Measurements from ENCODE around the gene WNK1.
"Not testable (repeated sequence)": the region's sequence is repeated elsewhere in the genome, so short reads cannot be mapped to it uniquely, and the experiment has no call there.

The WNK1 gene

GRCh38 chr12:779745-780734, 27.7 kb downstream of the WNK1 start:
- no peak for DNase-seq (ENCODE audit: low read depth in 2 of 2)

- no peak for DNase-seq (ENCODE audit: low read depth in 2 of 2)
These were observed 28.5 kb downstream of the WNK1 start for GRCh38 chr12:780750-781379.

- DNase-seq (ENCODE audit: low read depth in 2 of 2) = no peak
These were observed 33.3 kb downstream of the WNK1 start for GRCh38 chr12:785706-786105.

DNA sequence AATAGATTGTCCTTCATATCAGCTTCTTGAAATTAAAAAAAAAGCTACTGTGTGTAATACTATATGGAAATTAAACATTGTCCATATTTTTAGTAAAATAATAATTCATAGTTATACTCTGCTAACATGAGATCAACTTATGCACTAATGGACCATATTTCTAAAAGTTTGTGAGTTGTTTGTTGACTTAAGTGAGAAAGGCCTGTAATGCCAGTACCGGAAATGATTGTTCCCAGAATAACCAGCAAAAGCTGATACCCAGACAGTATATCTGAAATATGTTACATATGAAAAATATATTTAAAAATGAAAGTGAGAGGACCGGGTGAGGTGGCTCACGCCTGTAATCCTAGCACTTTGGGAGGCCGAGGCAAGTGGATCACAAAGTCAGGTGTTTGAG, 35.9 kb downstream of the WNK1 start:
- no peak for DNase-seq (ENCODE audit: low read depth in 2 of 2)

DNA sequence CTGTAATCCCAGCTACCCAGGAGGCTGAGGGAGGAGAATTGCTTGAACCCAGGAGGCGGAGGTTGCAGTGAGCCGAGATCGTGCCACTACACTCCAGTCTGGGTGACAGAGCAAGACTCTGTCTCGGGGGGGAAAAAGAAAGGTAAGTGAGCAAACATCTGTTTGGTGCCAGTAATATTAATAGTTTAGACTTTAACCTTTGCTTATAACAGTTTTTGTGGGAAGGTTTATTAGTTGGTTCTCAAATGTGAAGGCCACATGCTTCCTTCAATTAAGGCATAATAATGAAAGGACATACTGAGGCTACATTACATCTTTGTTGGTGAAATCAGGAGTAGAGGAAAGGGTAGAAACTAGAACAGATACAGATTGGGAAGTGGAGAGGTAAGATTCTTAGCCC, 36.4 kb downstream of the WNK1 start:
- DNase-seq (ENCODE audit: low read depth in 2 of 2) = not testable (repeated sequence)

GRCh38 chr12:789852-790563, 37.6 kb downstream of the WNK1 start:
- DNase-seq (ENCODE audit: low read depth in 2 of 2) = no peak

DNA sequence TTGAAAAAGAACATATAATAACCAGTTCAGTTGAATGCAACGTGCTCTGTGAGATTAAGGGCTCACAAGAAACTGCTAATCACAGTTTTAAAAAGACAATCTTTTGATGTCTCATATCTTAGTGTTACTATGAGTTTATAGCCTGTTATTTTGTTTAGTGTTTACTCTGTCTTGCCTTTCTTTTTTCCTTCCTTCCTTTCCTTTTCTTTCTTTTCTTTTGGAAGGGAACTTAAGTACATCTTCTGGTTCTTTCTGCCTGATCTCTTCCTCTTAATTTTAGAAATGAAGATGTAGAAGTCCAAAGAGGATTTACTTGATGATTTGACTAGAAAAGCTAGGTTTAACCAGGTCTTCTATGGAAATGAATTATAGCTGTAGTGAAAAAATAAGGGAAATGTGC, 38.2 kb downstream of the WNK1 start:
- DNase-seq (ENCODE audit: low read depth in 2 of 2) = no peak

DNA sequence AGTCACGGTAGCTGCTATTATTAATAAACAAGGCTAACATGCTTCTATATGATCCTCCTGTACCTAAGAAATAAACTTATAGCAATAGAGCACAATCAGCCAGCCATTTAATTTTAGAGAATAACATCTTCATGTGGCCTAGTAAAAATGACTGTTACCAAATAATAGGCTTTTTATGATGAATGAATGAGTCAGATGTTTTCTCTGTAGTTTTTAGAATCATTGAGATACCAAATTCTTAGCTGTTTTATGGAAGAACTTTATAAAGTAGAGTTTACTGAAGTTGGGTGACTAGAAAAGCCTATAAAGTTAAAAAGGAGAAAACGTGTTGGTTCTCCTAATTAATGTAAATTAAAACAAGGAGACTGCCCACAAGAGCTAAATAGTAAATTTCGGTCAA, 40.7 kb downstream of the WNK1 start:
- no peak for DNase-seq (ENCODE audit: low read depth in 2 of 2)

DNA sequence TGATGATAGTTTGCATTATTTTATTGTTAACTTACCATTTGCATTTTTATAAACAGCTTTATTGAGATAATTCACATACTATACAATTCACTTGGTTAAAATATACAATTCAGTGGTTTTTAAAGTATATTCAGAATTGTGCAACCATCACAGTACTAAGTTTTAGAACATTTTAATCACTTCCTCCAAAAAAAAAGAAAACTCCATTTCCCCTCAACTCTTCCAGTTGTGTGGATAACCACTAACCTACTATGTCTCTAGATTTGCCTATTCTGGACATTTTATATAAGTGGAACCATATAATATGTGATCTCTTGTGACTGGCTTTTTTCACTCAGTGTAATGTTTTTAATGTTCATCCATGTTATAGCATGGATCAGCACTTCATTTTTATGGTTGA, 41.3 kb downstream of the WNK1 start:
- DNase-seq (ENCODE audit: low read depth in 2 of 2) = no peak

DNA sequence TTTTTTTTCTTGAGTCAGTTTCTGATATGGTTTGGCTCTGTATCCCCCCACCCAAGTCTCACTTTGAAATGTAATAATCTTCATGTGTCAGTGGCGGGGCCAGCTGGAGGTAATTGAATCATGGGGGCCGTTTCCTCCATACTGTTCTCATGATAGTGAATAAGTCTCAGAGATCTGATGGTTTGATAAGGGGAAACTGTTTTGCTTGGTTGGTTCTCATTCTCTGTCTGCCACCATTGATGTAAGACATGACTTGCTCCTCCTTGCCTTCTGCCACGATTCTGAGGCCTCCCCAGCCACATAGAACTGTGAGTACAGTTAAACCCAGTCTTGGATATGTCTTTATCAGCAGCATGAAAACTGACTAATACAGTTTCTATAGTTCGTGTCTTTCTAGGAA, 42.9 kb downstream of the WNK1 start:
- peak; percentile 53 to 56 for DNase-seq (ENCODE audit: low read depth in 2 of 2)

GRCh38 chr12:800401-800800, 48.0 kb downstream of the WNK1 start:
- DNase-seq (ENCODE audit: low read depth in 2 of 2) = no peak

- no peak for DNase-seq (ENCODE audit: low read depth in 2 of 2)
These were observed 50.1 kb downstream of the WNK1 start for GRCh38 chr12:802242-803120.

GRCh38 chr12:805022-805632, 52.7 kb downstream of the WNK1 start:
- DNase-seq (ENCODE audit: low read depth in 2 of 2) = no peak

DNA sequence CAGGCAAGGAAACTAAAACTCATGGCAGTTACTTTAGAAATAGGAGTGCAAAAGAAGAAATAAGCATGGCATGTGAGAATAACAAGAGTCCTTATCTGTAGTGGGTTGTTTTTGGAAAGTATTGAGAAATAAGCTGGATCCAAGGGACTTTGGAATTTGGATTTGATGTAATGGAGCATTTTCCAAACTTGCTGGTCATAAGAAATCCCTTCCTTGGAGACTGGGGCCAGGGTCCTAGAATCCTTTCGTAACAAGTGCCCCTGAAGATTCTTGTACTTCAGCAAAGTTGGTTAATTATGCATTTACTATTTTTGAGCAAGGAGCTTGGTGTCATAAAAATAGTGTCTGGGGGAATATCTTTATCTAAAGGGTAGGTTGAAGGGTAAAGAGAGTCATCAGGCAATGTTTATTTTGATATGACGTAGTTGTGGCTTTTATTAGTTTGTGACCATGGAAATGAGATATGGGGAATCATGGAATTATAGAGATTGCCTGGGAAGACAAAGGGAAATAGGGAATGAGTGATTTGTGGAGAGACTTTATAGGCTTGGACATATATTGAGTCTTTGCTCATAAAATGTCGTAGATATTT, 53.9 kb downstream of the WNK1 start:
- DNase-seq (ENCODE audit: low read depth in 2 of 2) = no peak

- DNase-seq (ENCODE audit: low read depth in 2 of 2) = no peak
These were observed 54.8 kb downstream of the WNK1 start for GRCh38 chr12:807041-807735.

DNA sequence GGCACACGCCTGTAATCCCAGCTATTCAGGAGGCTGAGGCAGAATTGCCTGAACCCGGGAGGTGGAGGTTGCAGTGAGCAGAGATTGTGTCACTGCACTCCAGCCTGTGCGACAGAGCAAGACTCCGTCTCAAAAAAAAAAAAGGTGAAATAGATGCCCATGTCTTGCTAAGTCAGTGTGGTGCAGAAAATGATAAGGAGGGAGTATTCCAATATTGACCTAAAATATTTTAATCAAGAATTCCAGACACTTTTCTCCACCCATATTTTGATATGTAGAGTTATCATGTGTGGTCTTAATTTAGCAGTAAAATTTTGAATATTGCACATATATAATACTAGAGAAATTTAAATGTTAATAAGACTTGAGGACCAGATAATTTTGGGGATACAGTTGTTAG, 57.7 kb downstream of the WNK1 start:
- DNase-seq (ENCODE audit: low read depth in 2 of 2) = no peak

GRCh38 chr12:810671-811415, 58.5 kb downstream of the WNK1 start:
- DNase-seq (ENCODE audit: low read depth in 2 of 2) = peak in 1 of 2 donors; percentile 23

DNA sequence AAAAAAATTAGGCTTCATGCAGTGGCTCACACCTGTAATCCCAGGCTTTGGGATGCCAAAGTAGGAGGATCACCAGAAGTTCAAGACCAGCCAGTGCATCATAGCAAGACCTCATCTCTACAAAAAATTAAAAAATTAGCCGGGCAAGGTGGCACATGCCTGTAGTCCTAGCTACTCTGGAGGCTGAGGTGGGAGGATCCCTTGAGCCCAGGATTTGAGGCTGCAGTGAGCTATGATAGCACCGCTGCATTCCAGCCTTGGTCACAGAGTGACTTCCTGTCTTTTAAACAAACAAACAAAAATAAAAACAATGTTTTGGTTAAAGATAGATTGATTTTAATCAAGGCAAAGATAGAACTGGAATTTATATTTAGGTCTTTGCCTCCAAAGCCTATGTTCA, 60.6 kb downstream of the WNK1 start:
- no peak for DNase-seq (ENCODE audit: low read depth in 2 of 2)

- not testable (repeated sequence) for DNase-seq (ENCODE audit: low read depth in 2 of 2)
These were observed 65.1 kb downstream of the WNK1 start for GRCh38 chr12:817456-817855.

Measured in stimulated activated CD4-positive, alpha-beta T cell treated with anti-CD3 and anti-CD28 coated beads, Interleukin-1b, Interleukin-23, amount 100 ng/mL, for 4 hours (primary cell).